Neural progenitor cell (in vitro differentiated cells): ENCODE measurements around the gene ADGRG1.

ENCODE experiments used
- CTCF ChIP-seq: fragments of 200-600 bp; sonication (generic); IDR thresholded peaks from 2 replicates; pipeline ENCODE4 v1.5.1; 2017; ENCODE audit warnings: antibody characterized with exemption, mild to moderate bottlenecking
- EZH2 ChIP-seq: fragments of 200-600 bp; sonication (generic); IDR thresholded peaks from 2 replicates; pipeline ENCODE4 v1.6.1; 2017; ENCODE audit warnings: antibody characterized with exemption, mild to moderate bottlenecking, moderate library complexity
- EZH2phosphoT487 ChIP-seq: fragments of 200-600 bp; sonication (generic); IDR thresholded peaks from 2 replicates; pipeline ENCODE4 v1.6.1; 2017; ENCODE audit warnings: antibody characterized with exemption

DNA sequence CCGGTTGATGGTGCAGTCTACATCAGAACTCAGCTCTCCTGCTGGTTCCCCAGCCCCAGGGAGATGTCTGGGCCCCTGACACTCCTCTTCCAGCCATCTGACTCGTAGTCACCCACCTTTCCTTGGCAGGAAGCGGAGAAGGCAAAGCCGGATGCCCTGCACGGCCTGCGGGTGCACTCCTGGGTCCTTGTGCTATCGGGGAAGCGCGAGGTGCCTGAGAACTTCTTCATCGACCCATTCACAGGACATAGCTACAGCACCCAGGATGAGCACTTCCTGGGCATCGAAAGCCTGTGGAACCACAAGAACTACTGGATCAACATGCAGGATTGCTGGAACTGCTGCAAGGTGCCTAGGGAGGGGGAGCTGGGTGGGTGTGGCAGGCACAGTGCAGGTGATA lies 78.9 kb downstream of the ADGRG1 start:
- TF ChIP-seq CTCF (no peak), EZH2phosphoT487 (no peak), EZH2 (no peak)
